Esophagus muscularis mucosa (tissue), 3 donors: ENCODE measurements around the gene ABCC4.
"Not testable (repeated sequence)": the region's sequence is repeated elsewhere in the genome, so short reads cannot be mapped to it uniquely, and the experiment has no call there.

ENCODE experiments used
- CTCF ChIP-seq, 3 experiments: fragments of 200-600 bp in 2 of 3; fragments of 450-650 bp in 1 of 3; sonication (generic) in 2 of 3; IDR thresholded peaks; one replicate each; pipeline ENCODE4 v1.5.1; 2017 to 2019; ENCODE audit warnings: antibody characterized with exemption in 3 of 3, mild to moderate bottlenecking in 2 of 3, moderate library complexity in 1 of 3
- POLR2A ChIP-seq: fragments of 450-650 bp; IDR thresholded peaks from one replicate; pipeline ENCODE4 v1.6.1; 2017; ENCODE audit warnings: antibody characterized with exemption, moderate library complexity, mild to moderate bottlenecking, low read depth

GRCh38 chr13:95198606-95199005, 102.6 kb downstream of the ABCC4 start:
- not testable (repeated sequence) for TF ChIP-seq POLR2A; CTCF (IDR thresholded peaks at IDR 0.05)
